Measurements from ENCODE around the gene SP140.
"Not testable (repeated sequence)": the region's sequence is repeated elsewhere in the genome, so short reads cannot be mapped to it uniquely, and the experiment has no call there.

SP140 gene

GRCh38 chr2:230330725-230331124, 105.2 kb downstream of the SP140 start:
- H3K4me3 ChIP-seq (ENCODE audit: low read depth, low read length) = no peak overlapping the region
- no peak for DNase-seq (ENCODE audit: low read depth)

DNA sequence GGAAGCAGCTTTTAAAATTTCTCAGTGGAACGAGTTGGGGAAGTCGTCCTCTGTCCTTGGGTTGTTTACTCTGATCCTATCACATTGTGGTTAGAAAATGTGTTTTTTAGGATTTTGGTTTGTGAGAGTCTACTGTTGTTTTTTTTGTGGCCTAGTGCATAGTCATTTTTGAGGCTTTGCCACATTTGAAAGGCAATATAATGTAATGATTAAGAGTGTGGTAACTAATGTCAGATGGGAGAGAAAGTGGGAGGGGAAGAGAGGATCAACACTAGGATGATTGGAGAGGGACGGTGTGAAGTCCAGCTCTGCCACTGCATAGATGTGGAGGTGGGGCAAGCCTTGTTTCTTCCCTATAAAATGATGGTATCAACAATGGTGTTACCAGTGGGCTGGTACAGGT, 109.9 kb downstream of the SP140 start:
- H3K4me3 ChIP-seq (ENCODE audit: low read depth, low read length) = no peak overlapping the region
- TF ChIP-seq, protein P1, sequence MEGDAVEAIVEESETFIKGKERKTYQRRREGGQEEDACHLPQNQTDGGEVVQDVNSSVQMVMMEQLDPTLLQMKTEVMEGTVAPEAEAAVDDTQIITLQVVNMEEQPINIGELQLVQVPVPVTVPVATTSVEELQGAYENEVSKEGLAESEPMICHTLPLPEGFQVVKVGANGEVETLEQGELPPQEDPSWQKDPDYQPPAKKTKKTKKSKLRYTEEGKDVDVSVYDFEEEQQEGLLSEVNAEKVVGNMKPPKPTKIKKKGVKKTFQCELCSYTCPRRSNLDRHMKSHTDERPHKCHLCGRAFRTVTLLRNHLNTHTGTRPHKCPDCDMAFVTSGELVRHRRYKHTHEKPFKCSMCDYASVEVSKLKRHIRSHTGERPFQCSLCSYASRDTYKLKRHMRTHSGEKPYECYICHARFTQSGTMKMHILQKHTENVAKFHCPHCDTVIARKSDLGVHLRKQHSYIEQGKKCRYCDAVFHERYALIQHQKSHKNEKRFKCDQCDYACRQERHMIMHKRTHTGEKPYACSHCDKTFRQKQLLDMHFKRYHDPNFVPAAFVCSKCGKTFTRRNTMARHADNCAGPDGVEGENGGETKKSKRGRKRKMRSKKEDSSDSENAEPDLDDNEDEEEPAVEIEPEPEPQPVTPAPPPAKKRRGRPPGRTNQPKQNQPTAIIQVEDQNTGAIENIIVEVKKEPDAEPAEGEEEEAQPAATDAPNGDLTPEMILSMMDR (IDR thresholded peaks at IDR 0.05; ENCODE audit: insufficient read depth, low read depth, low read length, missing control alignments) = no peak
- DNase-seq (ENCODE audit: low read depth) = no peak

More at GRCh38 chr2:230330725-230331124, 105.2 kb downstream of the SP140 start:
- TF ChIP-seq, protein P1 (IDR thresholded peaks at IDR 0.05; ENCODE audit: insufficient read depth, low read depth, low read length, missing control alignments) = no peak

GRCh38 chr2:230335864-230336506, 110.4 kb downstream of the SP140 start:
- DNase-seq (ENCODE audit: low read depth) = no peak
- TF ChIP-seq, protein P1 (IDR thresholded peaks at IDR 0.05; ENCODE audit: insufficient read depth, low read depth, low read length, missing control alignments) = no peak
- H3K4me3 ChIP-seq (ENCODE audit: low read depth, low read length) = no peak overlapping the region

DNA sequence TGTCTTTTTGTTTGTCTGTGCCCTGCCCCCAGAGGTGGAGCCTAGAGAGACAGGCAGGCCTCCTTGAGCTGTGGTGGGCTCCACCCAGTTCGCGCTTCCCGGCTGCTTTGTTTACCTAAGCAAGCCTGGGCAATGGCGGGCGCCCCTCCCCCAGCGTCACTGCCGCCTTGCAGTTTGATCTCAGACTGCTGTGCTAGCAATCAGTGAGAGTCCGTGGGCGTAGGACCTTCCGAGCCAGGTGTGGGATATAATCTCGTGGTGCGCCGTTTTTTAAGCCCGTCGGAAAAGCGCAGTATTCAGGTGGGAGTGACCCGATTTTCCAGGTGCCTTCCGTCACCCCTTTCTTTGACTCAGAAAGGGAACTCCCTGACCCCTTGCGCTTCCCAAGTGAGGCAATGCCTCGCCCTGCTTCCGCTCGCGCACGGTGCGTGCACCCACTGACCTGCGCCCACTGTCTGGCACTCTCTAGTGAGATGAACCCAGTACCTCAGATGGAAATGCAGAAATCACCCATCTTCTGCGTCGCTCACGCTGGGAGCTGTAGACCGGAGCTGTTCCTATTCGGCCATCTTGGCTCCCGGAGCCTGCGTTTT, 116.5 kb downstream of the SP140 start:
- H3K4me3 ChIP-seq (ENCODE audit: low read depth, low read length); DNase-seq (ENCODE audit: low read depth): not testable (repeated sequence)

GRCh38 chr2:230343041-230343624, 117.6 kb downstream of the SP140 start:
- not testable (repeated sequence) for DNase-seq (ENCODE audit: low read depth); H3K4me3 ChIP-seq (ENCODE audit: low read depth, low read length)

- no peak for DNase-seq (ENCODE audit: low read depth)
- H3K4me3 ChIP-seq (ENCODE audit: low read depth, low read length) = no peak overlapping the region
- TF ChIP-seq, protein P1 (IDR thresholded peaks at IDR 0.05; ENCODE audit: insufficient read depth, low read depth, low read length, missing control alignments) = no peak
Observed at GRCh38 chr2:230343747-230344146, 118.2 kb downstream of the SP140 start.

GRCh38 chr2:230346465-230346864, 120.9 kb downstream of the SP140 start:
- DNase-seq (ENCODE audit: low read depth) = no peak
- TF ChIP-seq, protein P1 (IDR thresholded peaks at IDR 0.05; ENCODE audit: insufficient read depth, low read depth, low read length, missing control alignments) = no peak
- no peak overlapping the region for H3K4me3 ChIP-seq (ENCODE audit: low read depth, low read length)
